Daoy (cell line): Measurements from ENCODE around the gene URB1. TPM values are rescaled to one million over a fixed set of nuclear protein-coding genes. Genes with fewer than 3 reads are reported as not detected.

Source experiments
- DNase-seq: peaks from one replicate; pipeline ENCODE4 v3.0.0-alpha.2; 2015; ENCODE audit warnings: low read depth
- total RNA-seq: library from RNA; depleted of rRNA; stranded (reverse); fragments of >200 nt; shearing (Covaris generic); gene quantifications from 2 replicates; pipeline ENCODE4 v1.2.3, GENCODE V29; 2014

The URB1 gene
- total RNA-seq, 1 experiment from 2014 or later, result 28.3 TPM

DNA sequence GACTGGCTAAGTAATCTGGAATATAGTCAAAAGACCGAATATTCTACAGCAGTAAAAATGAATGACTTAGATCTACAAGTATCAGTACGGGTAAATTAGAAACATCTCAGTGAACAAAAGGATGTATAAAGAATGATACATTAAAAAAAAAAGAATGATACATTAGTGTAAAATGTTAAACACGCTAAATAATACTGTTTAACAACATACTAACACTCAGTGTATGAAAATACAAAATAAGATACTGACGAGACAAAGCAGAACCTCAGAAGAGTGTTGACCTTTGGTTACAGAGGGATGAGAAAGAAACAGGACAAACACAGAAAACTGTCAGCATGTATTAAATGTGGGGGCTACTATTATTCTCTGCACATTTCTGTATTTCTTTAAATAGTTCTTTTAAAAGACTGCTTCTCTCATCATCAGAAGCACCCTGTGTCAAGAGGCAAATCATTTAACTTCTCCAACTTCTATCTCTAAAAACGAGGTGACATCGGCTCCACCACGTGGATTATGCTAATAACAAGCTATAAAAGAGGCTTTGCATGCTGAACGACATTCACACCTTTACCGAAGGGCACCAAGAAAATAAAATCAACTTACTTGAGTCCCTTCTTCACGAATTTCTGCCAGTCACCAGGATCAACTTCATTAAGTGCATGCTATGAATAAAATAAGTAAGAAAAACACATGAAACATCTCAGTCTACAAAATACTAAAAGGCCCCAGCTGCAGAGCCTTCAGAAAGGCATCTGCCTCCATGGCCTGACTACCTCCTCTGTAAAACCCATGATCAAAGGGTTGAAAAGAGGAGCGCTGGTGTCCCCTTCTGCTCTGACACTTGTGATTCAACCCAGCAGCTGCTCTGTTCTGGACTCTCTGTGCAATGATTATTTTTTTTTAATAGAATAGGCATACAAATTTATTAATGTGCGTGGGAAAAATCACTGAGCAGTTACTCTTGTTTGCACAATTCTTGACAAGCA lies 51.7 kb downstream of the URB1 start:
- no peak for DNase-seq

DNA sequence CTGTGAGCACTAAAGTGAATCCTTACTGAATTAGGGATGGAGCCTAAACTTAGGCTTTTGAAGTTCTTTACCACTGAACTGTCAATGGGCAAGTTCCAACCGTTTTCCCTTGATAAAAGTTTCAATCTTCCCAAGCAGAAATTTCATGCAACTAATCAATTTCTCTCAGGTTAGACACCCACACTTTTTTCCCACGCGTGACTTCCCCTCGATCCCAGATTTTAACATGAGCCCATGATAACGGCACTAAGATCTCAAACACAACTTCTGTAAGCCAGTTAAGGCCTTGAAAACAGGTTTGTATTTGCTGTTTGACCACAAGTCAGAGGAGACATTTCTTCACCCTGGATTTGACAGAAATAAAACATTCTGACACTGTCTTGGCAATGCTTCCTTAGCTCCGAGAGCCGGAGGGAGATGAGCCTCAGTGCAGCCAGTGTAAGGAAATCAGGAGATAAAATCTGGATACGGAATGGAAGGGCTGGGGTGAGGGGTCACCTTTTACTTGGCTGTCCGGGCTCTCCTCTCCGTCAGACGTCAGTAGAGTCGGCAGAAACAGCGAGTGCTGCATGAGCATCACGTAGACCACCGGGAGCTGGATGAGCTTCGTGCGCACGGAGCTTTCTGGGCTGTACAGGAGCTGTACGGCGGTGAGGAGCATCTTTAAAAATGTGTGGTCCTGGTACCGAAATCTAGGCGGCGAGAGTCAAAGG lies 54.4 kb downstream of the URB1 start:
- no peak for DNase-seq

DNA sequence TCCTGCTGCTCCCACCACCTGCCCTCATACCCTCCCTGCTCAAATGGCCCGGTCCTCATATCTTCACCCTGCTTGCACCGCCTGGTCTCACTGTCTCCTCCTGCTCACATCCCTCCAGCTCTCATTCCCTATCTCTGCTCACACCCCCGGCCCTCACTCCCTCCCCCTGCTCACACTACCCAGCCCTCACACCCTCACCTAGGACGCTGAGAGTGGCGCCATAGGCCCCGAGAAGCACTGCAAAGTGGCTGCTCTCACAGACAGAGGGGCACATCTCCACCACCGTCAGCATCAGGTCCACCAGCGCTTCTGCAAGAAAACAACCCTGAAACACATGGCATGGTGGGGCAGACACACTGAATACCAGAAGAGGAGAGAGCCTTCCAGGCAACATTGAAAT lies 55.6 kb downstream of the URB1 start:
- no peak for DNase-seq

DNA sequence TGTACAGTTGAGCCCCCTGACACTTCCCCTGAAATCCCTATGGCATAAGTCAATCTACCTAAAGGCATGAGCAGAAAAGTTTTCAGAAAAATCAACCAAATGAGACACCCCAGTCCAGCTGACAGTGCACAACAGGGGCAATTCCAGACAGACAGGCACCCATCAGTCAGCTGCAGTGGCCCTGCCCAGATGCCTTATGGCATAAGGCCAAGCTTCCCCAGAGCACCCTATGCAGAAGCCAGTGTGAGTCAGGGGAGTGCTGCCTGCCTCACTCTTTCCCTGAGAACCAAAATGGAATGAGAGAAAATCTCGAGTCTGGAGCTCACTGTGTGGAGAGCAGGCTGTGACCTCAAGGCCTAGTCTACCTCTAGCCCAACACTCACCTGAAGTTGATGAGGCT lies 56.1 kb downstream of the URB1 start:
- DNase-seq, result no peak

DNA sequence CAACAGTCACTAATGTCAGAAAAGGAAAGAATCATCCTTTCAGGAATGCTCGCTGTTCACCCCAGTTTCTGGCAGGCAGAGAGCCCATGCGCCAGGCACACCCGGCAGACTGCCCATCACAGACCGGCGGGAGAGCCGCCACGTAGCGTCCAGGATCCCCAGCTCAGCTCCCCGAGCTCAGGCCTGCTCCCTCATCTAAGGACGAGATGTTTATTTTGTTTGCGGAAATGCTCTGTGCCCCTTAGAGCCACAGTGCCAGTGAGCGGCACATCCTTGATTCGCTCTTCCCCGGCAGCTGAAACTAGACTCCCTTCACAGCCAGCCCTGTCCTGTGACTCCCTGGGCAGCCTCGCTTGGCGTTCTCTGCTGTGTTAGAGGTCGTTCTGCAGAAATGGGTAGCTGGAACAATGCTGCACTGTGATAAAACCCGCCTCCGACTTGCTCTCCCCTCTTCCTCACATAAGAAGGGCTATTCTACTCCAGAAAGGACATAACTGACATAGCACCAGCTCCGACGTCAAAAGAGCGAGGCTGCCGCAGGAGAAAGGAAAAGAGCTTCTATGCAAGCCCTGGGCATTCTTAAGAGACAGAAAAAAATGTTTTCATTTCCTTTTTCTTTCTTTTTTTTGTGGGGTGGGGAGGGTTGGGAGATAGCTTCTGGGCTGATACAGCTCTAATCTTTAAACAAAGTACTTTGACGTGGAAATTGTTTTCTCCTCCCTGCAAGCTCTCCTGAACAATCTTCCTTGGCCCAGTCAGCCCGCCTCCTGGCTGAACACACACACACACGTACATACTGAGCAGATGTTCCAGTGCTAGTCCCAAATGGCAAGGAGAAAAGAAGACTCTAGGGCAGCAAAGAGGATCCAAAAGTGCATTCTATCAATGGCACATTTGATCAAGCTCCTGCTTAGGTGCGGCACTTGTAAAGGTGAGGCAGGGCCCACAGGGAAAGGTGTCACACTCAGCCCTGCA lies 56.9 kb downstream of the URB1 start:
- DNase-seq, result no peak

DNA sequence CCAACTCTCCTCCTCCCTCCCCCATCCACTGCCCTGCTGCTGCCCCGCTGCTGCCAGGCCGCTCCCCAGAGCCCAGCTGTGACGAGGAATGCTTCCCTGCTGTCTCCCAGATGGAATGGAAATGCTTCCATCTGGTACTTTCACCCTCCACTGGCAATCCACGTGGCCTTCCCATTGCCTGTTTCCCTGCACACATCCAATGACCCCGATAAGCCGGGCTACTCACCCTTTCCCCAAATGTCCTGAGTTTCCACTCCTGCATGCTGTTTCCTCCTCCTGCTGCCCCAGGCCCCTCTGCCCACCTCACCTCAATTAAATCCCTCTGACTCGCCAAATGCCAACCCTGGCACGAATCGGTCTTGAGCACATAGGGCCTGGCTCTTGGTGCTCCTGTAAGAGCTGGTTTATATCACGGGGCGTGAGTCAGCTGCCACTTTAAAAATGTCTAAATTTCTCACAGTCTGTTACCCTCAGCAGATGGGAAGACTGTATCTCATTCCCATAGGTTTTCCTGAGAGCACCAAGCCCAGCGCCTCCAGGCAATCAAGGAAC lies 57.8 kb downstream of the URB1 start:
- DNase-seq, result no peak

DNA sequence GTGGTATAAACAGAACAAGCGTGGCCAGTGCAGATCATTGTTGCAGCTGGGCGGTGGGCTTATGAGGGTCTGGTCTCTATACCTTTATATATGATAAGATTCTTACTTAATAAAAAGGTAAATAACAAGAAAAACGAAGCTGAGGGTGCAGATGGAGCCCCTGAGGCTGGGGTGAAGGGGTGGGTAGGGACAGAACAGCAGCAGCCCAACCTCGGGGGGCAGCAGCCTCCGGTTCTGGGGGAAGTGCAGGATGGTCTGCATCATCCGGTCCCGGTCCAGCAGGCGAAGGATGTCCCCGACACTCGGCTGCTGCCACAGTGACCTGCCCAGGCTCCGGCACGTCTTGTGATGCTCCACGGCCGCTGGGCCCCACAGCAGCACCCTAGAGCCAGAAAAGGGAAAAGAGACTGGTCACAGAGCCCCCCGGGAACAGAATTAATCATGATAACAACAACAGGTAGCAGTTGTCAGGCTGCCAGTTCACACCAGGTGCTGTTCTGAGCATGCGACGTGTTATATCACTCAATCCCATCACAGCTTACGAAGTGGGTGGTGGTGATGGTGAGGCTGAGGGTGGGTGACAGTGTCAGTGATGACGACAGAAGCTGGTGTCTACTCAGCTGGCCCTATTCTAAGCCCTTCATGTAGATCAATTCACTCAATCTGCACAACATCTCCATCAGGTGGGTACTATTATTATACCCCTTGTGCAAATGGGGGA lies 58.7 kb downstream of the URB1 start:
- DNase-seq, result no peak

DNA sequence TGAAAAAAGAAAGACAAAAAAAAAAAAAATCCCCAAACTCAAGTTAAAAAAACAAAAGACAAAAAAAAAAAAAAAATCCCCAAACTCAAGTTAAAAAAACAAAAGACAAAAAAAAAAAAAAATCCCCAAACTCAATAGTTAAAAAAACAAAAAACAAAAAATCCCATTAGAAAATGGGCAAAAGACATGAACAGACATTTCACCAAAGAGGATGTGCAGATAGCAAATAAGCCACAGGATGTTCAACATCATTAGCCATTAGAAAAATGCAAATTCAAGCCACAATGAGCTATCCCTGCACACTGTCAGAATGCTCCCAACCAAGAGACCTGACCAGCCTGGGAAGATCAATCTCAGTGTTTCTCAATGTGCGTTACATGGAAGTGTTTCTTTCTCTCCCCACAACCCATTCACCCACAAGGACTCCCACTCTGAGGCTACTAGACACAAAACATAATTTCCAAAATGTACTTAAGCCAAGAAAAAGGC lies 60.3 kb downstream of the URB1 start:
- DNase-seq, result no peak

DNA sequence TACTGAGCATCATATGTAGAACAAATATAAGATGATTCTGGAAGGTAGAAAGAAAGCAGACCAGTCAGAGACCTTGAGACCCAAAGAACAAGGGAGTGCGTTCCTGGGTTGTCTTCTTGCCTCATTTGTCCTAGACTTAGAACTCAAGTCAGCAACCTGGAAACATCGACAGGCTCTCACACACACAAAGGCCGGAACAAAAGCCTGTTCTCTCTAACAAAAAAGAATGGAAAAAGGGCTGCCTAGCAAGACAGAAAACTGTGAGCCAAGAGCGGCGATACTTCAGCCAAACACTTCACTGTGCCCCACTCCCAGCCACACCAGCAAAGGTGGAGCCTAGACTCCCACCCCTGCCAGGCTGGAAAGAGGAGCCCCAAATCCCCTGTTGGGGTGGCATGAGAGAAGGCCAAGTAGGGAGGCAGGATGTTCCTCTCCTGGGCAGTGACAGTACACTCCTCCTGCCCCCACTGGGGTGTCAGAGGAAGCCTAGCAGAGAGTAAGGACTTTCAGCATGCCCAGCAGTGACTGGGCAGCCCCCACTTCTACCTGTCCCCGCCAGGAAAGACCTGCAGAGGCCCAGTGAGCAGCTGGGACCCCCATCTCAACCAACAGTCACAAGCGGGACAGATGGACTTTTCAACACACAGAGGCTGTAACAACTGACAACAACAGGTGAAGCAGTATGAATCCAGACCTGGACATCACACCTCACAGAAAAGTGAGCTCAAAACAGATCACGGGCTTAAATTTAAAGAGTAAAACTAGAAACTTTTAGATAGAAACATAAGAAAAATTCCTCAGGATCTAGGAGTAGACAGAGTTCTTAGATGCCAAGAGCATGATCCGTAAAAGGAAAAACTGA lies 61.1 kb downstream of the URB1 start:
- DNase-seq, result no peak

DNA sequence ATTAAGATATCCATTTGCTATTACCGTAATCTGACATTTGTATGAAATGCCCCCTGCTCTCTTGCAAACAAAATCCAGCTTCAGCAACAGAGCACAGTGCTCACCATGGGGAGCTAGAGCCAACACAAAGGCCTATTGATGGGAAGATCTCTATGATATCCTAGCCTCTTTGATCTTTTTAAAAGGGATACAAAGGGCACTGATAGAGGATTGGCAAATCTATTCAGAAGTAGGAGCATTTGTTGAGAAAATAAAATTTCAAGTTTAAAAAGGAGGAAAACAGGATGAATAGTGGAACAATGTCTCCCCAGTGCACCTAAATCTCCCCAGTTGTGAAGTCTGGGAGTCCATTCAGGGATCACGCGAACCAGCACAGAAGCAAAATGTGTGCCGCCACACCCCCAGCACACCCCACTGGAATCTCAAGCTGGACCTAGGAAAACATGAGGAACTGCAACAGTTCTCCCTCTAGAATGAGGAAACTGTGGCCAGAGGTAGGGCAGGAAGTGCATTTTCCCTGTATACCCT lies 62.0 kb downstream of the URB1 start:
- no peak for DNase-seq

DNA sequence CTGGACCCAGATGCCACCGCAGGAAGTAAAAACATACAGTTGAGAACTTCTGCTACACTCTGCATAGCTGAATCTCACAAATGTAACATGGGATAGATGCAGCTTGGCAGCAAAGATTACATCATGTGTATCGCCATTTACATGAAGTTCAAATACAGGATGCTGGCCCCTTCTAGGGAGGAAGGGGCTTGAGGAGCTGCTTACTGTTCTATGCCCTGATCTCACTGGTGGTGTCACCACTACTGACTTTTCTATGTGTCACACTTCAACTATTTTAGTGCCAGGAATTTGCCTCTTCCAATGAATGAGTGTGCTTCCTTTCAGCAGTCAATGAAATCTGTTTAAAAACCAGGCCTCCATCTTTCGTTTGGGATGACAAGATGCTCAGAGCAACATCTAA lies 63.0 kb downstream of the URB1 start:
- no peak for DNase-seq

DNA sequence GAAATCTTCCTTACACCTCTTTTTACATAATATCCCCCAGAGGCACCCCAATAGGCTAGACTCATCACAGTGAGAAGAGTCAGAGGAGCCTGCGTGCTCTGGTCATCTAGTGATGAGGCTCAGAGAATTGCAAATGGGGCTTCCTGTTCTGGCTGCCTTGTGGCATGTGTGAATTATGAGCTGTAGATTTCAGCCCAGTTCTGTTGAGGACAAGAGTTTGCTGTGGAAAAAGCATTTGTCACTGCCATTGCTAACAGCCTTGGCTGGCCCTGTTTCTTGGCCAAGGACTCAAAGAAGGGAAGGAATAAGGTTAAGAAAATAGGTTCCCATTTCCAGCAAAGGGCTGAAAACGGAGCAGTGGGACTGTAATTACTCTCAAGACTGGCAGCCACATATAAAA lies 63.5 kb downstream of the URB1 start:
- DNase-seq, result no peak

DNA sequence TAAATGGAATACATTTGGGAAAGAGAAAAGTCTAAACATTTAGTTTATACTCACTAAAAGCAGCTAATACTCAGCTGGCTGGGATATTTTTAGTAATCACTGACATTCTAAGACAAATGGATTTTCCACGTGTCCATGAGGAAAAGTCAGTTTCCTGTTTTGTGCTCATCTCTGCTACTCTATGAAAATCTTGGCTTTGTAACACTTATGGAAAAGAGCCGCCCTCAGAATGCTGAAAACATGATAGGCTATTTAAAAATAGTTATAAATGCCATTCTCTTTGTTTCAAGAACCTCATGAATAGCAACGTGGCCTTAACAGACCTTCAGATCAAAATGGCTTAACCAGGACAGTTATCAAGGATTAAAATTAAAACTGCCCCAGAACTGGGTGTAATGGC lies 64.2 kb downstream of the URB1 start:
- no peak for DNase-seq

DNA sequence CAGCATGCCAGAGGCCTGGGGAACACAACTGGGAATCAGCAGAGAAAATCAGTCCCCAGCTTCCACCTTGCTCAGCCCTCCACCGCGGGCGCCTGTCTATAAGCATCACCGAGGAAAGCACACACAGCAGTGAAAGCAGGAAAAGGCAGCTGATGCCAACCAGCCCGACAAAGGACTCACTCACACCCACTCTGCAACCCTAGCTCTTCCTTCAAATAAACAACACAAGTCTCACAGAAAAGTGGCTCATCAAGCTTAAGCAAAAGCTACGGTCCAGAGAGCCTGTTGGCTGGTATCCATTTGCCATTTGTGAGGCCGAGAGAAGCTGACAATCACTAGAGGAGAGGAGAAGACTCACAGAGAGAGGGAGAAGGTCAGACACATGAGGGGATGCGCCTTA lies 67.1 kb downstream of the URB1 start:
- no peak for DNase-seq

DNA sequence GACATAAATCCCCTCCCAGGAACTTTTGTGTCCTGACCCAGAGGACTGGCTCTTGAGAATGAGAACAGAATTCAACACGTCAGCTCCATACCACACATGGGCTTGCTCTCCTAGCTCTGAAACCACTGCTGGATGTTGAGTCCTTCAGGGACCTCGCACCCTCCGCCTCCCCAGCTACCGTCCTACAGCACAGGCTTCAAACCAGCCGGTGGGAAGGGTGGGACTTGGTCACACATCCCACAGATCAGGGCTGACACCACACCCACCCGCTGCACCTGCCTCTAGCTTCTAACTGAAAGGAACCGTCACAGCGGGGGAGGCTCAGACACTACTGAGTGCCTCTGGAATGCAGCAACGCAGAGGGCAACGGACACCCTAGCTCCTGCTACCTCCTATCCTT lies 70.1 kb downstream of the URB1 start:
- no peak for DNase-seq

DNA sequence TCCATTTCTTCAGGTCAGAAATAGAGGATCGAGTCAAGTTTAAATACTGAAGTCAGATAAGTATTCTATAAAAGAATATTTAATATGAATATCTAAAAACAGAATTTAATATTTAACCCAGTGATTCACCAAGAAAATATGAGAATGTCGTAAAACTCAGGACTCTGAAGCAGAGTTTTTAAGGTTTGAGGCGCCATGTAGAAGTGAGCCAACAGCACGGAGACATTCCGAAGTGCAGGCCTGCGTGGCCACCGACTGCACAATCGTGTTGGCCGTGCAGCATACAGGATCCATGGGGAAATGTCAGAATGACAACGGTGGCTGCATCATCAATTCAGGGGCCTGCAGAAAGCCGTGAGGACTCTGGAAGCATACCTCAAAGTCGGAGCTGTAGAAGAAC lies 70.7 kb downstream of the URB1 start:
- DNase-seq, result no peak

DNA sequence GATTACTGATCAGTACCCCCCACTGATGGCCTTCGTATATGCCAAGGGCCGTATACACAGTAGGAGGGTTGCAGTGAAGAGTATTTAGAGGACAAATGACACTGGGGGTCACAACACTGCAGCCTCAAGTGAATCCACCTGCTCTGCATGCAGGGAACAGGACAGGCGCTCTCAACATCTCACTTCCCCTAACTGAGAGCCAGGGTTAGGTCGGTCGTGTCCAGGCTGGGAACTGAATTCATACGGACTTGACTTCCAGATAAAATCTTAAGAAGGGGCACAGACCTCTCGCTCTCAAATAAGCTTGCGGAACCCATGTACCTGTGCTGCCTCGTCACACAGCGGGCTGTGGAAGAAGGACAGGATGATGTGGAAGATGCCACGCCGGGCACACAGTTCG lies 71.3 kb downstream of the URB1 start:
- DNase-seq, result no peak

DNA sequence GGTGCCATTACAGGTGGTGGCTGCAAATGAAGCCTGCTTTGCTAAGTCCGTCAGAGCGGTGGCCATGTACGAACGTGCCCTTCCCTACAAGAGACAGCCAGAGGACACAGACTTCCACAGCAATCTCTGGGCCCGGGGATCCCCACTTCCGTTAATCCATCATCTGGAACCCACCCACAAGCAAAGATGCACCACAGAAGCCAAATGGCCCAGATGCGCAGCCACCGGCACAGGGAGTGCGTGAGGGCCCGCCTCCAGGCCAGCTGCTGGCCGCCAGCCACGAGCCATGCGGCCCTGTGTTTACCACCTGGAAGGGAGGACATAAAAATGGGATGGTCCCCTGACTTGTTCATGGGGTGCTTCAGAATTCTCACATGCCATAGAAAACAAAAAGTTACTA lies 72.1 kb downstream of the URB1 start:
- DNase-seq, result no peak

DNA sequence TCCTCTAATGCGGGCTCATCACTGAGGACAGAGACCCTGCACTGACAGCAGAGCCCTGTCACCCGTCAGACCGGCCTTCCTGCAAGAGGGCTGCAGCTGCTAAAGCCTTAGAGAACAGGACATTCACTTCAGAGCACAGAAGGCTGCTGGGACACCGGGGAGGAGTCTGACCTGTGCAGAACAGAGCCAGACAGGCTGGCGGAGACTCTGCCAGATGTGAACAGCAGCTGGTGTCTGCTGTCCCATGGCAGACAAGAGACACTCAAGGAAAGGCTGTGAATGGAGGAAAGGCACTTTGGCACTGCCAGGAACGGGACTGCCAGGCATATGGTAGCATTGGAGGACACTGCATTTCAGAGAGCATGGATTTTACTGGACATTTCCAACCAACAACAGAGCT lies 72.8 kb downstream of the URB1 start:
- DNase-seq, result no peak

DNA sequence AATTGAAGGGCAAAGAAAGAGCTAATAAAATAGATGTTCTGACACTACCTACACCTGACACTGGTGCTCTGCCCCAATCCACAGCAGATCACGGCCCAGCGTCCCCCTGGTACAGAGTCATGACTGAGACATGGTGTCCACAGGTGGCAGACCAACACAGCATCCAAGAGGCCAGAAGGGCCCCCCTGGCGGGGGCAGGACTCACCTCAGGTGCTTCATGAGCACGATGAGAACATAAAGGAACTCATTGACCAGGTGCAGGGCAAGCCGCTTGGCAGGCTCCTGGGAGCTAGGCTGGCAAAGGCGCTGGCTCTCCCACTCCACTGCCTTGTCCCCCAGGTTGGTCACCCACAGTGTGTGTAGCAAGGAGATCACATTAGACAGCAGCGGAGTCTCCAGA lies 73.8 kb downstream of the URB1 start:
- DNase-seq, result no peak
